Mammary epithelial cell (primary cell): Measurements from ENCODE around the gene TLE3.

Experiments
- CTCF ChIP-seq, 2 donors: IDR thresholded peaks in 1 of 2; conservative IDR thresholded peaks in 1 of 2; 2 replicates each; pipeline ENCODE4 v1.5.1; 2011 to 2012; ENCODE audit warnings: inconsistent platforms in 2 of 2, low read length in 2 of 2, mild to moderate bottlenecking in 2 of 2, control low read depth in 1 of 2, low read depth in 1 of 2; ENCODE audit not compliant: insufficient read depth in 1 of 2; ENCODE audit errors: extremely low read depth in 1 of 2
- EZH2 ChIP-seq: IDR thresholded peaks from 2 replicates; pipeline ENCODE4 v1.6.1; 2012; ENCODE audit warnings: low read length, inconsistent platforms, borderline replicate concordance

- TF ChIP-seq CTCF (conservative IDR thresholded peaks at IDR 0.05 in 1 of 2, IDR thresholded peaks at IDR 0.05 in 1 of 2; ENCODE audit: extremely low read depth in 1 of 2, insufficient read depth in 1 of 2, low read depth in 1 of 2, low read length in 2 of 2) (no peak), EZH2 (no peak)
Measured at GRCh38 chr15:70089692-70089971, 8.1 kb downstream of the TLE3 start.
